22Rv1 (cell line): ENCODE data around the gene HP1BP3.

Source experiments
- H3K27ac ChIP-seq: fragments of 450-650 bp; 2 replicates; pipeline ENCODE4 v1.5.1; 2017
- CTCF ChIP-seq: fragments of 450-650 bp; IDR thresholded peaks from 2 replicates; pipeline ENCODE4 v1.5.1; 2017; ENCODE audit warnings: mild to moderate bottlenecking
- ZFX ChIP-seq: fragments of 450-650 bp; IDR thresholded peaks from 2 replicates; pipeline ENCODE4 v1.6.1; 2017; ENCODE audit warnings: antibody characterized with exemption, borderline replicate concordance

HP1BP3 gene

GRCh38 chr1:20701847-20702246, 85.3 kb downstream of the HP1BP3 start:
- no peak overlapping the region for H3K27ac ChIP-seq
- TF ChIP-seq CTCF (no peak), ZFX (no peak)

DNA sequence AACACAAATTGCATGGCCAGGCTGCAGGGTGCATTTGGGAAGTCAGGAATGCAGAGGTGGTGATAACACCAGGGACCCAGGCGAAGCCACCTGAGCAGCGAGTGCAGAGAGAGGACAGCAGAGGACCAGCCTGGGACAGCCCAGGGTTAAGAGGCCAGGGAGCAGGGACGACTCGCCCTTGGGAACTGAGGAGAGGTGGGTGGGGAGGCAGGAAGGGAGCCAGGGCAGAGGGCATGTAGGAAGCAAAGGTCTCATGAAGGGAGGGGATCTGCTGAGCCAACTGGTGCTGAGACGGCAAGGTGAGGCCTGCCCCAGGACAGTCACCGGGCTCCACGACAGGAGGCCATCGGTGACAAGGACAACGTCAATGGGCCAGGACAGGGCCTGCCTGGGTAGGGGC, 85.7 kb downstream of the HP1BP3 start:
- TF ChIP-seq ZFX, result no peak
- no peak for TF ChIP-seq CTCF
- H3K27ac ChIP-seq, result no peak overlapping the region

DNA sequence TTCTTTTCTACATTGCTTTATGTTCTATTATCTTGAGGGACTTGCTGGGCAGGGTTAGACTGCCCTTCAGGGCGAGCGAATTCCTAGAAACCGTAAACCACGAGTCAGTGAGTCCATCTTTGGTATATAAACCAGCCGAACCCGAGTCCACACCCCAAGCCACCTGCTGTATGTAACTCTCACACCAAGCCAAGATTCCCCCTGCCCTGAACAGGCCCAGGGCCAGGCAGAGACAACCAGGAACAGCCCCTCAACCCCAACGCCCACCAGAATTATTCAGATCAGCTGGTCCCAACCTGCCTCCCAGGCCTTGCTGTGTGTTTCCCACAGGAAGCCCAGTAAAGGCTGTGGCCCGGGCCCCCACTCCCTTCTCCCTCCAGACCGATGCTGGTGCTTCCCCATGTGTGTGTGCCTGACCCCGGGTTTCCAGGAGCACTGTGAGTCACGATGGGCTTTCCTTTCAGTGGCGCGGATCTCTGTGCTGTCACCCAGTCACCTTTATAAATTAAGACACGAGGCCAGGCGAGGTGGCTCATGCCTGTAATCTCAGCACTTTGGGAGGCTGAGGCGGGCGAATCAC, 86.4 kb downstream of the HP1BP3 start:
- no peak overlapping the region for H3K27ac ChIP-seq
- TF ChIP-seq CTCF, result no peak
- TF ChIP-seq ZFX, result no peak

- no peak for TF ChIP-seq ZFX
- no peak for TF ChIP-seq CTCF
- H3K27ac ChIP-seq, result no peak overlapping the region
Measured at GRCh38 chr1:20699558-20699957, 87.5 kb downstream of the HP1BP3 start.

DNA sequence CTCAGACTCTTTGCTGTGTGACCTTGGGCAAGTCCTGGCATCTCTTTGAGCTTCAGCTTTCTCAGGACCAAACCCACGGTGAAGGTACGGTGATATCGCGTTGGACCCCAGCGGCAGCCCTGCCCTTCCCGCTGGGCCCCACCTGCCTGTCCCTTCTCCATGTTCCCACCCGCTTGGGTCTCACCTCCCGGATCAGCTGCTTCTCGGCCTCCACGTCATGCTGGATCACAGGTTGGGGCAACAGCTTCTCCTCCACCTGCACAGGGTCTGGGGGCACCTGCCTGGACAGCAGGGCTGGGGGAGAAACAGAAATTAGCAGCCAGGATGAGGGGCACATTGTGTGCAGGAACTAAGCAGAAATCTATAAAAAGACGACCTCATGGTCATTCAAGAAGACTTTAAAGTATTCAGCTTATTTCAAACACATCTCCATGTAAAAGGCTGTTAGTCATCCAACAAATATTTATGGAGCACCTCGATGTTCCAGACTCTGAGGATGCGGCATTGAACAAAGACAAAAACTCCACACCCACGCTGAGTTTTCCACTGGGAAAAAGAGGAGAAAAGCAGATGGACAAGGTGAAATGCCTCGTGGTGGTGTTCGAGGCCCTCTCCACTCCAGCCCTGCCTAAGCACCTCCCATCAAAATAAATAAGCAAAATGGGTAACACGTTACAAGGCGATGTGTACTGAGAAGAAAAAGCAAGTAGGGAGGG, 88.8 kb downstream of the HP1BP3 start:
- TF ChIP-seq CTCF, result no peak
- TF ChIP-seq ZFX, result no peak
- no peak overlapping the region for H3K27ac ChIP-seq

DNA sequence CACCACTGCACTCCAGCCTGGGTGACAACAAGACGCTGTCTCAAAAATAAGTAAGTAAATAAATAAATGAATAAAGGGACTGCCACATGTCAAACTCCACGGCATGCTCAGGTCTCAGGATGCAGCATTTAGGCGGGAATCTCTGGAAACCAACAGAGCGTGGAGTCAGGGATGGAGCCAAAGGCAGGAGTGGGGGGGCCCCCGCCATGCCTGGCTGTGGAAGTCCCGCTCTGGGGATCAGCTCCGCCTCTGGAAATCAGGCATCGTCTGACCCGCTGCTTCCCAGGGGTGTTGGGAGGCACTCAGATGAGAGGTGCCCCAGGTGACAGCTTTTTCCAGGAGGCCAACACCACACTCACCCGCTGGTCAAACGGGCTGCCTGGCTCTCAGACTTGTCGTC, 89.5 kb downstream of the HP1BP3 start:
- no peak for TF ChIP-seq ZFX
- no peak for TF ChIP-seq CTCF

More for the DNA sequence above, 89.5 kb downstream of the HP1BP3 start:
- no peak overlapping the region for H3K27ac ChIP-seq
